Spleen (tissue), 7 donors: ENCODE measurements around the gene TMEM259.

Experiments
- POLR2A ChIP-seq, 3 donors: fragments of 450-650 bp; IDR thresholded peaks; one replicate each; pipeline ENCODE4 v1.5.1; 2017; ENCODE audit warnings: antibody characterized with exemption in 3 of 3, mild to moderate bottlenecking in 1 of 3
- TF ChIP-seq, protein P1 (sequence below), 11 experiments: fragments of 200-600 bp in 7 of 11; fragments of 450-650 bp in 4 of 11; sonication (generic) in 4 of 11; IDR thresholded peaks in 8 of 11; conservative IDR thresholded peaks in 3 of 11; 1 replicate in 7 of 11; 2 replicates in 4 of 11; pipeline versions ENCODE4 v1.4.0 to v1.8.0; 2016 to 2021; ENCODE audit warnings: antibody characterized with exemption in 11 of 11, inconsistent platforms in 4 of 11, mild to moderate bottlenecking in 1 of 11
- donor health status: DM: no; HTN: no; CAD: no; lungs with moderate emphysema.
- donor health status: DM: no; HTN: no; CAD: no.
- donor health status: DM: no; HTN: no; CAD: no.

DNA sequence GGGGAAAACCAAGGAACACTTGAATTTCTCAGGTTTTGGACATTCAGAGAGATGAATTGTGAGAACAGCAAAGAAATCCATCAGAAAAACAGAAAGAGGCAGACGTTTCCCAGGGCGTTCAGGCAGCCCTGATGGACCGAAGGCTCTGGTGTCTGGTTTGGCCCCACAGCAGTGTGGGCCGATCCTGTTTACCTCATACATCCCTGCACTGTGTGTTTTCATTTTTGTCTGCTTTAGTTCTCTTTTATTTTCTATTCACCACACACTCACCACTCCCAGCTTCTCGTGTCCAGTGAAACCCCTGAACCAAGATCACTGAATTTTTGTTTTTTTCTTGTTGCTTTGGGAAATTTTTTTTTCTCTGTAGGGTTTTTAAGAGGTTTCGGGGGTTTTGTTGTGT, 48.6 kb downstream of the TMEM259 start:
- no peak for TF ChIP-seq POLR2A (IDR thresholded peaks at IDR 0.05)
- TF ChIP-seq, protein P1, sequence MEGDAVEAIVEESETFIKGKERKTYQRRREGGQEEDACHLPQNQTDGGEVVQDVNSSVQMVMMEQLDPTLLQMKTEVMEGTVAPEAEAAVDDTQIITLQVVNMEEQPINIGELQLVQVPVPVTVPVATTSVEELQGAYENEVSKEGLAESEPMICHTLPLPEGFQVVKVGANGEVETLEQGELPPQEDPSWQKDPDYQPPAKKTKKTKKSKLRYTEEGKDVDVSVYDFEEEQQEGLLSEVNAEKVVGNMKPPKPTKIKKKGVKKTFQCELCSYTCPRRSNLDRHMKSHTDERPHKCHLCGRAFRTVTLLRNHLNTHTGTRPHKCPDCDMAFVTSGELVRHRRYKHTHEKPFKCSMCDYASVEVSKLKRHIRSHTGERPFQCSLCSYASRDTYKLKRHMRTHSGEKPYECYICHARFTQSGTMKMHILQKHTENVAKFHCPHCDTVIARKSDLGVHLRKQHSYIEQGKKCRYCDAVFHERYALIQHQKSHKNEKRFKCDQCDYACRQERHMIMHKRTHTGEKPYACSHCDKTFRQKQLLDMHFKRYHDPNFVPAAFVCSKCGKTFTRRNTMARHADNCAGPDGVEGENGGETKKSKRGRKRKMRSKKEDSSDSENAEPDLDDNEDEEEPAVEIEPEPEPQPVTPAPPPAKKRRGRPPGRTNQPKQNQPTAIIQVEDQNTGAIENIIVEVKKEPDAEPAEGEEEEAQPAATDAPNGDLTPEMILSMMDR (IDR thresholded peaks at IDR 0.05 in 8 of 11, conservative IDR thresholded peaks at IDR 0.05 in 3 of 11) = no peak
